B cell (primary cell): ENCODE measurements around the gene ZNF213. TPM values are rescaled to one million over a fixed set of nuclear protein-coding genes. Genes with fewer than 3 reads are reported as not detected.

Experiments
- ATAC-seq: fragments of 200-7000 bp; cut with Tn5 transposase; one replicate; pipeline ENCODE4 v1.10.0; 2021; ENCODE audit warnings: low read depth, mild to moderate bottlenecking, moderate number of reproducible peaks, moderate library complexity
- CTCF ChIA-PET: fragments of 350-600 bp; sonication (Branson Sonifier 250); formaldehyde crosslinking; loops from one replicate; lab custom pipeline; 2021; ENCODE audit warnings: antibody characterized with exemption, inconsistent platforms; lab: Charles Lee
- POLR2A ChIA-PET: fragments of 350-600 bp; sonication (Branson Sonifier 250); formaldehyde crosslinking; loops from one replicate; lab custom pipeline; 2021; ENCODE audit warnings: antibody characterized with exemption; lab: Charles Lee
- DNase-seq: peaks from one replicate; pipeline ENCODE4 v3.0.0; 2013
- H2AFZ ChIP-seq: 2 replicates; pipeline ENCODE4 v1.6.1; 2012; ENCODE audit warnings: mild to moderate bottlenecking, low read depth, low read length; ENCODE audit not compliant: insufficient read depth, poor library complexity, severe bottlenecking
- H3K27ac ChIP-seq, 2 donors: 1 replicate in 1 of 2; 2 replicates in 1 of 2; pipeline ENCODE4 v1.5.1; 2012 to 2013; ENCODE audit warnings: low read length in 2 of 2, mild to moderate bottlenecking in 2 of 2, moderate library complexity in 1 of 2
- H3K27me3 ChIP-seq, 4 experiments: fragments of 200-600 bp in 1 of 4; sonication (generic) in 1 of 4; replicated peaks in 1 of 4; 1 replicate in 2 of 4; 2 replicates in 2 of 4; pipeline versions ENCODE4 v1.6.1 to v1.7.0; 2013 to 2016; ENCODE audit warnings: low read length in 3 of 4, mild to moderate bottlenecking in 2 of 4, mixed read lengths in 1 of 4, moderate library complexity in 1 of 4; ENCODE audit not compliant: insufficient read depth in 4 of 4, control insufficient read depth in 3 of 4; ENCODE audit errors: control extremely low read depth in 1 of 4
- H3K36me3 ChIP-seq, 2 experiments: replicated peaks in 1 of 2; 1 replicate in 1 of 2; 2 replicates in 1 of 2; pipeline versions ENCODE4 v1.6.1 to v1.7.1; 2013; ENCODE audit warnings: low read length in 1 of 2; ENCODE audit not compliant: insufficient read depth in 2 of 2, control insufficient read depth in 1 of 2; ENCODE audit errors: control extremely low read depth in 1 of 2, extremely low read depth in 1 of 2
- H3K4me1 ChIP-seq, 2 donors: fragments of 200-600 bp in 1 of 2; sonication (generic) in 1 of 2; 1 replicate in 1 of 2; 2 replicates in 1 of 2; pipeline versions ENCODE4 v1.5.1 to v1.6.1; 2013 to 2017; ENCODE audit warnings: low read length in 2 of 2; ENCODE audit not compliant: control insufficient read depth in 2 of 2, insufficient read depth in 2 of 2
- H3K4me2 ChIP-seq: replicated peaks from 2 replicates; pipeline ENCODE3; 2012; ENCODE audit warnings: mild to moderate bottlenecking, low read depth, low read length; ENCODE audit not compliant: poor library complexity, severe bottlenecking
- H3K4me3 ChIP-seq, 5 experiments: fragments of 200-600 bp in 1 of 5; sonication (generic) in 1 of 5; 1 replicate in 3 of 5; 2 replicates in 2 of 5; pipeline versions ENCODE4 v1.5.1 to v1.7.0; 2011 to 2016; ENCODE audit warnings: low read length in 4 of 5, mild to moderate bottlenecking in 4 of 5, low read depth in 2 of 5, control low read depth in 1 of 5, moderate library complexity in 1 of 5; ENCODE audit not compliant: insufficient read depth in 1 of 5; ENCODE audit errors: control extremely low read depth in 1 of 5, extremely low read depth in 1 of 5
- H3K79me2 ChIP-seq: fragments of 200-600 bp; sonication (generic); one replicate; pipeline ENCODE4 v1.6.0; 2016; ENCODE audit warnings: low read length; ENCODE audit not compliant: control insufficient read depth, insufficient read depth
- H3K9ac ChIP-seq: fragments of 200-600 bp; sonication (generic); 2 replicates; pipeline ENCODE4 v1.6.1; 2017; ENCODE audit warnings: mild to moderate bottlenecking, low read length, moderate library complexity
- H3K9me3 ChIP-seq, 3 donors: one replicate each; pipeline versions ENCODE4 v1.6.1 to v1.7.1; 2013; ENCODE audit warnings: low read length in 2 of 3; ENCODE audit not compliant: control insufficient read depth in 2 of 3, insufficient read depth in 1 of 3; ENCODE audit errors: control extremely low read depth in 1 of 3
- H4K20me1 ChIP-seq: 2 replicates; pipeline ENCODE4 v1.6.0; 2012; ENCODE audit warnings: mild to moderate bottlenecking, low read length; ENCODE audit not compliant: insufficient read depth, control insufficient read depth, poor library complexity, severe bottlenecking
- H3K27ac Mint-ChIP-seq: one replicate; pipeline ENCODE4 v1.8.0; 2021; ENCODE audit warnings: mixed read lengths
- H3K27me3 Mint-ChIP-seq: one replicate; pipeline ENCODE4 v1.8.0; 2021; ENCODE audit warnings: mixed read lengths
- H3K4me1 Mint-ChIP-seq: one replicate; pipeline ENCODE4 v1.8.0; 2021; ENCODE audit warnings: mixed read lengths
- H3K4me3 Mint-ChIP-seq: one replicate; pipeline ENCODE4 v1.8.0; 2021; ENCODE audit warnings: mixed read lengths
- H3K9me3 Mint-ChIP-seq: one replicate; pipeline ENCODE4 v1.8.0; 2022; ENCODE audit warnings: mixed read lengths; ENCODE audit not compliant: insufficient read depth
- CTCF ChIP-seq: fragments of 200-600 bp; IDR thresholded peaks from one replicate; pipeline ENCODE4 v1.8.0; 2022; ENCODE audit warnings: antibody characterized with exemption, mild to moderate bottlenecking
- EZH2 ChIP-seq: IDR thresholded peaks from 2 replicates; pipeline ENCODE4 v1.6.1; 2012; ENCODE audit warnings: borderline replicate concordance, low read depth, mild to moderate bottlenecking, moderate library complexity, low read length; ENCODE audit not compliant: insufficient read depth, poor library complexity, severe bottlenecking
- WGBS: methylation state at CpG from one replicate; pipeline ENCODE4 v1.1.5; 2013; ENCODE audit warnings: missing lambda C conversion rate; ENCODE audit not compliant: insufficient coverage; 5-methylcytosine and 5-hydroxymethylcytosine counted together
- intact Hi-C: fragments of 100-400 bp; cut with micrococcal nuclease; formaldehyde crosslinking; loops from one replicate; pipeline ENCODE4 v1.10.0; 2022
- polyA plus RNA-seq: library from polyadenylated mRNA; depleted of rRNA; stranded (reverse); fragments of >200 nt; gene quantifications from 2 replicates; pipeline ENCODE4 v1.2.3, GENCODE V29; 2012
- total RNA-seq, 2 donors: library from RNA; stranded (reverse); fragments of 120-200 nt in 1 of 2; gene quantifications; 1 replicate in 1 of 2; 2 replicates in 1 of 2; pipeline versions ENCODE4 v1.2.3 to v1.2.4, GENCODE V29; 2013 to 2022

ZNF213 gene
- total and polyA plus RNA-seq, 2 donors (not counting 1 experiment from before 2014, with no cell fraction given) = 1.4 to 7.2 TPM

GRCh38 chr16:3143189-3143588 lies 8.4 kb downstream of the ZNF213 start:
- no peak for TF ChIP-seq CTCF
- TF ChIP-seq EZH2 = no peak
- H3K36me3 ChIP-seq = peaks cover 0 to 28% of the 10 kb centered on the region in 2 experiments
- H3K4me1 ChIP-seq = no peaks in the 10 kb centered on the region
- ChIA-PET POLR2A (no interaction called here), CTCF (interaction anchor here (2.0 kb wide), 1 partner anchor 8 kb away, joined by 5 read pairs; the partner anchor contains the start of gene ZNF213)
- H3K9me3 Mint-ChIP-seq = no peaks in the 10 kb centered on the region
- no peak overlapping the region for H2AFZ ChIP-seq
- ATAC-seq (no peak), DNase-seq (no peak)
- no peak overlapping the region for H3K27ac Mint-ChIP-seq
- no peaks in the 10 kb centered on the region for H4K20me1 ChIP-seq
- H3K27me3 ChIP-seq = no peaks in the 10 kb centered on the region
- H3K79me2 ChIP-seq = peaks cover 4% of the 10 kb centered on the region
- intact Hi-C loops = no loop called here
- no peak overlapping the region for H3K4me3 Mint-ChIP-seq
- H3K27ac ChIP-seq = no peak overlapping the region
- H3K27me3 Mint-ChIP-seq = no peaks in the 10 kb centered on the region
- H3K9ac ChIP-seq = no peak overlapping the region
- H3K4me3 ChIP-seq = no peak overlapping the region
- no peaks in the 10 kb centered on the region for H3K9me3 ChIP-seq
- 97% methylated on average over 11 of the region's 11 CpGs for WGBS
- no peaks in the 10 kb centered on the region for H3K4me1 Mint-ChIP-seq
- H3K4me2 ChIP-seq = no peak overlapping the region

- Histone ChIP-seq H3K9ac (no peak overlapping the region), H3K4me2 (no peak overlapping the region), H4K20me1 (no peaks in the 10 kb centered on the region), H3K4me3 (no peak overlapping the region), H2AFZ (no peak overlapping the region), H3K4me1 (no peaks in the 10 kb centered on the region), H3K9me3 (no peaks in the 10 kb centered on the region), H3K36me3 (peaks cover 0 to 23% of the 10 kb centered on the region in 2 experiments), H3K27ac (no peak overlapping the region), H3K27me3 (no peaks in the 10 kb centered on the region), H3K79me2 (peaks cover 4% of the 10 kb centered on the region)
- ChIA-PET POLR2A (no interaction called here), CTCF (interaction anchor here (0.8 to 2.0 kb wide), 2 partner anchors 8 to 14 kb away, joined by 3 to 5 read pairs; partner anchors contain the start of gene ZNF213)
- H3K27ac Mint-ChIP-seq = no peak overlapping the region
- no peaks in the 10 kb centered on the region for H3K4me1 Mint-ChIP-seq
- H3K27me3 Mint-ChIP-seq = no peaks in the 10 kb centered on the region
- no peak overlapping the region for H3K4me3 Mint-ChIP-seq
- DNase-seq (no peak), ATAC-seq (no peak)
- WGBS = 91% methylated on average over 21 of the region's 23 CpGs
- intact Hi-C loops = no loop called here
- TF ChIP-seq CTCF = no peak
- no peak for TF ChIP-seq EZH2
- H3K9me3 Mint-ChIP-seq = no peaks in the 10 kb centered on the region
Measured at GRCh38 chr16:3143598-3144320, 8.9 kb downstream of the ZNF213 start.
